Mononuclear cell (primary cell): ENCODE measurements around the gene PTPRM. TPM values are rescaled to one million over a fixed set of nuclear protein-coding genes. Genes with fewer than 3 reads are reported as not detected.

Experiments
- H3K27me3 ChIP-seq: 2 replicates; pipeline ENCODE4 v1.6.0; 2011; ENCODE audit warnings: low read length, control low read depth; ENCODE audit not compliant: insufficient read depth
- H3K4me1 ChIP-seq: 2 replicates; pipeline ENCODE4 v1.5.1; 2011; ENCODE audit warnings: mild to moderate bottlenecking, low read length, control low read depth; ENCODE audit not compliant: insufficient read depth
- H3K4me3 ChIP-seq: 2 replicates; pipeline ENCODE4 v1.5.1; 2011; ENCODE audit warnings: mild to moderate bottlenecking, low read length, moderate library complexity
- H3K9me3 ChIP-seq: 2 replicates; pipeline ENCODE4 v1.5.1; 2011; ENCODE audit warnings: low read depth, mild to moderate bottlenecking, control low read depth, low read length
- total RNA-seq: library from RNA; depleted of rRNA; stranded (reverse); fragments of >200 nt; gene quantifications from one replicate; pipeline ENCODE4 v1.2.3, GENCODE V29; 2012

PTPRM gene
- total RNA-seq, 1 donor = 8.0 TPM

GRCh38 chr18:7844418-7844817 is 277.3 kb downstream of the PTPRM start:
- Histone ChIP-seq H3K4me3 (no peak overlapping the region), H3K9me3 (no peaks in the 10 kb centered on the region), H3K27me3 (no peaks in the 10 kb centered on the region), H3K4me1 (no peaks in the 10 kb centered on the region)

DNA sequence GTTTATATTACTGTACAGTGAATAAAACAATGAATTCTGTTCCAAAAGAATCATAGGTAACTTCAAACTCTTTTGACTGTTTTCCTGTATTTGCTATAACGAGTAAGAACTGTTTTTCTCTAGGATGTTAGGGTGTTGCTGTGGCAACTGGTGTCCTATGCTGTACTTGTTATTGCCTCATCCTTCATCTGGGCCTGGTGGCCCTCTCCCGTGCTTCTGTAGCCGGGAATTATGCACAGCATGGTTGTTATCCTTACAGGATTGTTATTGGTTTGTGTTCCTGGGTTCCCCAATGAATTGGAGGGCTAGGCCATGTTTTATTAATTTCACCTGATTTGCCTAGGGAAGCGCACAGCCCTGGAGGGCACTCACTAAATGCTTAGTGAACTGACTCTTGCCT is 279.2 kb downstream of the PTPRM start:
- Histone ChIP-seq H3K27me3 (no peaks in the 10 kb centered on the region), H3K9me3 (no peaks in the 10 kb centered on the region), H3K4me1 (no peaks in the 10 kb centered on the region), H3K4me3 (no peak overlapping the region)

DNA sequence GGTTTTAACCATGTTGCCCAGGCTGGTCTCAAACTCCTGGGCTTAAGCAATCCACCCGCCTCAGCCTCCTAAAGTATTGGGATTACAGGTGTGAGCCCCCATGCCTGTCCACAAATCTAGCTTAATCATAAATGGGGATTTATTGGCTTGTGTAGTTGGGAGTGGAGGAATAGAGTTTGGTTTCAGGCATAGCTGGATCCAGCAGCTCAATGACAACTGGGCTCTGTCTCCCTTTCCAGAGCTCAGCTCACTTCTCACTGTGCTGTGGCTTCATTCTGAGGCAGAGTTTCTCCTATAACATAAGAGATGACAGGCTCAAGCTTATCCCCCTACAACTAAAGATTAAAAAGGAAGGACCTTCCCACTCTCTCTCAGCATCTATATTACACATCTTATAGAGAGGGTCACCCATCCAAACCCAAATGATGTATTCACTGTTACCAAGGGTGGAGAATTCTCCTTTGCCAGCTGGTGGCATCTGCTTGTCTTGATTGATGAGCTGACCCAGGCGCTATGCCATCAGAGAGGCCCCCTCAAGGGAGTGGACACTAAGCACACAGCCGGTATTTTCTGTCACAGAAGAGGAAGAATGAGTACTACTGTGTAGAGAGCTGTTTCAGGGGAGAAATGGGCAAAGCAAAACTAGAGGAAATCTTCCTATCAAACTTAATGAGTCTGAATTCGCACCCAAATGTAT is 280.4 kb downstream of the PTPRM start:
- Histone ChIP-seq H3K4me3 (no peak overlapping the region), H3K27me3 (no peaks in the 10 kb centered on the region), H3K4me1 (no peaks in the 10 kb centered on the region), H3K9me3 (no peaks in the 10 kb centered on the region)

GRCh38 chr18:7848054-7848412 is 280.9 kb downstream of the PTPRM start:
- Histone ChIP-seq H3K9me3 (no peaks in the 10 kb centered on the region), H3K4me3 (no peak overlapping the region), H3K4me1 (no peaks in the 10 kb centered on the region), H3K27me3 (no peaks in the 10 kb centered on the region)

DNA sequence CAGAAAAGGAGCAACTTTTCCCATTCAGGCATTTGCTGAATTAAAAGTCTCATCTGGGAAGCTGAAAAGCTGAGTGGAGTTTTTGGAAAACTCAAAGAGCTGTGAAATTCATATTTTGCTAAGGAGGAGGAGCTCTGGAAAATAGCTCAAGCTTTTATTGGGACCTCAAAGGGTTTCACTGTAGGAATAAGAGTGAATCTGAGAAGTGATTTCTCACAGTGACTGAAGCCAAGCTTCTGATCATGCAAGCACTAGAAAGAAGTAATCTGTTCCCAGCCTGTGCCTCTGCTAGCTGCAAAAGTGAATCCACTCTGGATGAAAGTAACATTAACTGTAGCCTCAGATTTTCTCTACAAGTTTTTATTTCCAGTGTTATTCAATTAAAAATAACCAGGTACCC is 283.3 kb downstream of the PTPRM start:
- Histone ChIP-seq H3K4me3 (no peak overlapping the region), H3K27me3 (no peaks in the 10 kb centered on the region), H3K4me1 (no peaks in the 10 kb centered on the region), H3K9me3 (no peaks in the 10 kb centered on the region)

DNA sequence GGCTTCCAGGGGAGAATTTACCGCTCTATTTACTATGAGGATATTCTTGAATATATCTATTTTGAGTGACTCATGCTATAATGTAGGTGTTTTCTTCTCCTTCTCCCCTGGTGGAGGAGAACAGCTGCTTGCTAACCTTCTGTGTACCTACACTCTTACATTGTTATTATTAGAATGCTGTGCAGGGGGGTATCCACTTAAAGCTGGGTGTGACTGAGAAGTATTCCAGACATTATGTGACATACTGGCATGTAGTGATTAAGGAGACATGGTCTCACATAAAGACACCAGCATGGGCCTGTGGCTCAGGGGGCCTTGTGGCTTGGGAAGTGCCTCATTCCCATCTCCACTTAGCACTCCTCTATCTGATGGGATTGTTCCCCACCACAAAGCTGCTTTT is 287.9 kb downstream of the PTPRM start:
- Histone ChIP-seq H3K9me3 (no peaks in the 10 kb centered on the region), H3K4me3 (no peak overlapping the region), H3K27me3 (no peaks in the 10 kb centered on the region), H3K4me1 (no peaks in the 10 kb centered on the region)

- Histone ChIP-seq H3K4me1 (no peaks in the 10 kb centered on the region), H3K4me3 (no peak overlapping the region), H3K27me3 (no peaks in the 10 kb centered on the region), H3K9me3 (no peaks in the 10 kb centered on the region)
Observed at GRCh38 chr18:7855671-7856070, 288.6 kb downstream of the PTPRM start.

GRCh38 chr18:7856116-7856515 is 289.0 kb downstream of the PTPRM start:
- no peak overlapping the region for H3K4me3 ChIP-seq

GRCh38 chr18:7856733-7857132 is 289.6 kb downstream of the PTPRM start:
- no peaks in the 10 kb centered on the region for H3K4me1 ChIP-seq
- H3K27me3 ChIP-seq = no peaks in the 10 kb centered on the region
- H3K9me3 ChIP-seq = no peaks in the 10 kb centered on the region
- H3K4me3 ChIP-seq = no peak overlapping the region

More at GRCh38 chr18:7856116-7856515, 289.0 kb downstream of the PTPRM start:
- Histone ChIP-seq H3K9me3 (no peaks in the 10 kb centered on the region), H3K4me1 (no peaks in the 10 kb centered on the region), H3K27me3 (no peaks in the 10 kb centered on the region)

- no peaks in the 10 kb centered on the region for H3K9me3 ChIP-seq
Observed at GRCh38 chr18:7857562-7857961, 290.4 kb downstream of the PTPRM start.

GRCh38 chr18:7859122-7859521 is 292.0 kb downstream of the PTPRM start:
- Histone ChIP-seq H3K27me3 (no peaks in the 10 kb centered on the region), H3K9me3 (no peaks in the 10 kb centered on the region), H3K4me3 (no peak overlapping the region), H3K4me1 (no peaks in the 10 kb centered on the region)

More at GRCh38 chr18:7857562-7857961, 290.4 kb downstream of the PTPRM start:
- no peak overlapping the region for H3K4me3 ChIP-seq
- no peaks in the 10 kb centered on the region for H3K27me3 ChIP-seq
- H3K4me1 ChIP-seq = no peaks in the 10 kb centered on the region

GRCh38 chr18:7870266-7870665 is 303.1 kb downstream of the PTPRM start:
- H3K27me3 ChIP-seq = no peaks in the 10 kb centered on the region
- H3K4me3 ChIP-seq = no peak overlapping the region
- no peaks in the 10 kb centered on the region for H3K4me1 ChIP-seq
- H3K9me3 ChIP-seq = no peaks in the 10 kb centered on the region

GRCh38 chr18:7870855-7871254 is 303.7 kb downstream of the PTPRM start:
- H3K4me3 ChIP-seq = no peak overlapping the region
- H3K4me1 ChIP-seq = no peaks in the 10 kb centered on the region
- no peaks in the 10 kb centered on the region for H3K9me3 ChIP-seq
- no peaks in the 10 kb centered on the region for H3K27me3 ChIP-seq

DNA sequence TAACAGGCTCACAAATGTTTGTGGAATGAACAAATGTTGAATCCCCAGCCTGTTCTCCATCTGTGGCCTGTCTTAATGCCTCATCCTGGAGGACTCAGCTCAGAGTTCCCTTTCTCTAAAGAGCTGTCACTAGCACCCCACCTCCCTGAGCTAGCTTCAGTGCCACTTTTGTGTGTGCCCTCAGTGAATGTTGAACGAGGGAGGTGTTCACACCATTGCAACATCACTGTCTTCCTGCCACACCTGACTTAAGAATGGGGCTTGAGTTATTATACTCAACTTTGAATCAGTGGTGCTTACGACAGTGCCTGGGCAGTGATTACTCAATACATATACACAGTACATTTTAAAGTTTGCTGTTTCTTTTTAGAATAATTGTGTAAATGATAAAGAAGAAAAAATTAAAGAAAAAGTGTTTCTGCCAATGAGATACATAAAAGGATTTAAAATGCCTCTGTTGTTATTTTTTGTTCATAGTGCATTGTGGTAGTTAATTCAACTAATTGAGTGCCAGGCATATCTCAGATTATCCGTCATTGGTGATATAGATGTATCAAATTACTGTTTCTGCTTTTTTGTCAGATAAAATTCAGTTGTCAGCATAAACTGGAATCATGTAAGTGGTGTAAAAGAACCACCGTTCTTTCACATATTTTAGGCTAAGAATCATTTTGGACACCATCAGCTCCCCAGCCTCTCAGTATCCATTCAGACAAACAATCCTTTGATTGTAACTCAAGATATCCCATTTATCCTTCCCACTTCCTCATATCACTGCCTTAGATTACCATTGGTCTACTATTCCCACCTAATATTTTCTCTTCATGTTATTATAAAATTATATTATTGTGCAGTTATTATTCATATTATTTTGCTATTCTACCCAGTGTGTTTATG is 304.7 kb downstream of the PTPRM start:
- Histone ChIP-seq H3K4me3 (no peak overlapping the region), H3K9me3 (no peaks in the 10 kb centered on the region), H3K4me1 (no peaks in the 10 kb centered on the region), H3K27me3 (no peaks in the 10 kb centered on the region)

GRCh38 chr18:7872569-7872968 is 305.5 kb downstream of the PTPRM start:
- H3K9me3 ChIP-seq = no peaks in the 10 kb centered on the region
- H3K4me3 ChIP-seq = no peak overlapping the region
- H3K27me3 ChIP-seq = no peaks in the 10 kb centered on the region

More at GRCh38 chr18:7872569-7872968, 305.5 kb downstream of the PTPRM start:
- no peaks in the 10 kb centered on the region for H3K4me1 ChIP-seq
